HPDE6-E6E7 (cell line): ENCODE results near the gene CISTR.
"Not testable (repeated sequence)": the region's sequence is repeated elsewhere in the genome, so short reads cannot be mapped to it uniquely, and the experiment has no call there.

Experiments used
- DNase-seq: peaks from one replicate; pipeline ENCODE4 v3.0.0; 2011; ENCODE audit warnings: missing footprints; ENCODE audit errors: extremely low spot score

The CISTR gene

DNA sequence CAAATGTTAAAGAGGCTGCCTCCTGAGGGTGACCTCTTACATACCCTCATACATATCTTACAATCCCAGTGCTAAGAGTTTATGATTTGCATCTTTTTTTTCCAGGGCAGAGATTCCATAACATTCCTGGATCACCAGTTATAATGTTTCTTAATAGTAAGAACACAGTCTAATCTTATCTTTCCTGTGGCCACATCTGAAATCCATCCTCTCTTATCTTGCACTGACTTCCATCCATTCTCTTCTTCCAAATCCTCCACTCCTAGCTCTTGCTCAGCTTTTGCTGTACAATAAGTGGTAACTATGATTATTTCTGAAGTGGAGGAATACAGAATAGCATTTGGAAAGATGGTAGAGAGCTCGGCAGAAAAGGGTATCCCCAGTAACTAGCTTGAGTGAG, 30.8 kb downstream of the CISTR start:
- DNase-seq: no peak

DNA sequence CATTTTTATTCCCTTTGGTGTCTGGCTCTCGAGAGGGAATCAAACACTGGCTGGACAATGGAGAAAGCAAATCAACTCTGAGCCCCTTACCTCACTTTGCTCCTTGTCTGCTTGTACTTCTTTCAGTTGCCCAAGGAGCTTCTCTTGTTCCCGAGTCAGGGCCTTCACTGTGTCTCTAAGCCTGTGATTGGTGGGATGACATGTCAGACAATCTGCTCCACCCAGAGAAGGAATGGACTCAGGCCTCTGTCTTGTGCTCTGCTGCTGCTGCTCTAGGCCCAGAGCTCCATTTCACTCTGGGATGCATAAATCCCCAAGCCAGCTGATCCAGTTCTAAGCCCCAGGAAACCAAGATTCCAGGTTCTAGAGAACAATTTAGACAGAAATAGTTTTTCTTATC, 32.1 kb downstream of the CISTR start:
- no peak for DNase-seq

DNA sequence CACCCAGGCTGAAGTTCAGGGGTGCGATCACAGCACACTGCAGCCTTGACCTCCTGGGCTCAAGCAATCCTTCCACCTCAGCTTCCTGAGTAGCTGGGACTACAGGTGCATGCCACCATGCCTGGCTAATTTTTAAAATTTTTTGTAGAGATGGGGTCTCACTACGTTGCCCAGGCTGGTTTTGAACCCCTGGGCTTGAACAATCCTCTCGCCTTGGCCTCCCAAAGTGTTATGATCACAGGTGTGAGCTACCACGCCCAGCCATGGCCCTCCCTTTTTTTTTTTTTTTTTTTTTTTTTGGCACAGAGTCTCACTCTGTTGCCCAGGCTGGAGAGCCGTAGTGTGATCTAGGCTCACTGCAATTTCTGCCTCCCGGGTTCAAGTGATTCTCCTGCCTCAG, 33.2 kb downstream of the CISTR start:
- DNase-seq: not testable (repeated sequence)

DNA sequence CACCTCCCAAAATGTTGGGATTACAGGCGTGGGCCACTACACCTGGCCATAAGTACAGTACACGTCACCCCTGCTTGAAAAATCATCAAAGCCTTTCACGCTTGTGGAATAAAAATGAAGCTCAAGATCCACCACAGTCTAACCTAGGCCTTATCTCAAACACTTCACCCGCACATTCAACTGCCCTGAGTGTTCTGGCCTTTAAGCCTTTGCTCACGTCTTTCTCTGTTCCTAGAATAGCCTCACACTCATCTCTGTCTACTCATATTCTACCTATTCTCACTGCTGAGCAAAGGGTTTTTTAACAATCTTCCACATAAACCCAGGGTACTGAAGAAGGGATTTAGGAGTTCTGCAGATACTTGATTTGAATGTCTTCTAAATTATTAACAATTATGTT, 34.5 kb downstream of the CISTR start:
- no peak for DNase-seq

DNA sequence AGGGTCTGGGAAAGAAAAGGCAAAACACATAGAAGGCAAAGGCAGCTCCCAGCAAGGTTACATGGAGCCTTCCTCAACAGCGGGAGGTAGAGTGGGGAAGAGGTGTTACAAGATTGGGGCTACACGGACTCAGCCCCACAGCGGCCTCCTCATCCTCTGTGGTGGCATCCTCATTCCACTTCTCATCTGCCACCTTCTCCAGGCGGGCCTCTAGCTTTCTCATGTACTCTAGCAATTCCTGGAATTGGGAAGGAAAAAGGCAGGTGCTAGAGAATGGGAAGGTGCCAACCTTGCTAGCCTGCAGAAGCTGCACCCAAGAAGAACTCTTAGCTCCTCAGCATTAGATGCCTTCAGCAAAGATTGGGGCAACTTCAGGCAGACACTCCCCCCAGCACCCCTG, 37.8 kb downstream of the CISTR start:
- DNase-seq: no peak

DNA sequence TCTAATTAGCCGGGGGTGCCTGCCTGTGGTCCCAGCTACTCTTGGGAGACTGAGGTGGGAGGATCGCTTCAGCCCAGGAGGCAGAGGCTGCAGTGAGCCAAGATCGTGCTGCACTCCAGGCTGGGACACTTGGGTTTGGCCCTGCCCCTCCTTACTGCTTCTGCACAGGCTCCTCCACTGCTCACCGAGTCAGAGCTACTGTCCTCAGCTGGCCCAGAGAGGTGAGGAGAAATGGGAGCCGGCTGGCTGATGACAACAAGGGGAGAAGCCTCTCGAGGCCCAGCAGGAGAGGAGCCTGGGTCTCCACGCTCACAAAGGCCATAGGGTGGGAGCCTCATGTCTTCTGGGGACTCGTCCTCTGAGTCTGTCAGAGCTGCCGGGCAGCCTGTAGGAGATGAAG, 38.3 kb downstream of the CISTR start:
- DNase-seq: no peak

DNA sequence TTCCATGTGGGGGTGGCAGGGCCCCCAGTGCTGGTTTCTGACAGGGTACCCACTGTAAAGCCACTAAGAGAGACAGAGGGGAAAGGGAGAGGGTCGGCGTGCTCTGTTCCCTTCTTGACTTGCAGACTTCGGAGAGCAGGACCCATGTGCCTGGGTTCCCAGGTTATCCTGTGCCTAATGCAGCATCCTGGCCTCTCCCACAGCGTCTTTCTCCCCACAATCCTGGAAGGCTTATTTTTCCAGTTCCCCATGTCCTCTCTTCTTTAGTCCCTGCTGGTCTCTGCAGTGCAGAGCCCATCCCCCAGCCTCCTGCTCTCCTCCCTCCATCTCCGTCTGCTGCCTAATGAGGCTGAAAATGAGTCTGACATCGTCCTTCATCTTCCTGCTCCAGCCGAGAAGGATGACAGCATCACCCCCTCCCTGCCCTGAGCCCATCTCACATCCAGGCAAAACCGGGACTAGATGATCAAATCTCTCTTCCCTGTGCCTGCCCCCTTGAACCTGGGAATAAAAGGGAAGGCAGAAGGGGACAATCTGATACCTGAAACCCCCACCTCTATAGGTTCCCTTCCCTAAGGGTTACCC, 39.6 kb downstream of the CISTR start:
- no peak for DNase-seq

DNA sequence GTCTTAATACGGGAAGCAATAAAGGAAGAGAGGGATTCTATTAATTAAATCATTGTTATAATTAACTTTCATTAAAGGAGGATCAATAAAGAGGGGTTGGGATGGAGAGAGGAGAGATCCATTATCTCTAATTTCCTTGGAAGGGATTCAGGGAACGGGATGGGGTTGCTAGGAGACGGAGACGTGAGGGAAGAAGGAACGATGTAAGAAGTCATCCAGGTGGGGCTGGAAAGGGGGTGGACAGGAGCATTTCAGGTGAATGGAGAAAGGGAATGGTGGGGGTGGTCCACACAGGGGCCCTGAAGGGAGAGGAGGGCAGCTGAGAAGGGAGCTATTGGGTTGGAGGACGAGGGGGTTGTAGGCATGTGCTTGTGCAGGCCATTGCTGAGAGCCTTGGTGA, 41.7 kb downstream of the CISTR start:
- no peak for DNase-seq

DNA sequence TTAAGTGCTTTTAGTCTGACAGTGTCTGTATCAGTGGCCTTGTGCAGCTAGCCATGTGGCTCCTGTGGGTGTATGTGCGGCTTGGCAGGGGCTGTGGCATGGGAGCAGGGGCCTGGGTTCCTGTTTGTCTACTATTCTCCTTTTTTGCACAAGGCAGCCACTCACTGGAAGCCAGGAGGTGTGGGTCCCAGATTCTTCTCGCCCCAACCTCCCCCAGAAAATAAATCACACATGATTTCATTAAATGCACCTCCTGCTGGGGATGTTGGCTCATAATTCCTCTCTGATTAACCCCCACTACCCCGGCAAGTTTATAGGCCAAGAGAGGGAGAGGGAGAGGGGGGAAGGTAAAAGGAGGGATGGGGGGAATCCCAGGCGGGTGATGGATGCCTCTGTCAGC, 42.1 kb downstream of the CISTR start:
- DNase-seq: no peak

DNA sequence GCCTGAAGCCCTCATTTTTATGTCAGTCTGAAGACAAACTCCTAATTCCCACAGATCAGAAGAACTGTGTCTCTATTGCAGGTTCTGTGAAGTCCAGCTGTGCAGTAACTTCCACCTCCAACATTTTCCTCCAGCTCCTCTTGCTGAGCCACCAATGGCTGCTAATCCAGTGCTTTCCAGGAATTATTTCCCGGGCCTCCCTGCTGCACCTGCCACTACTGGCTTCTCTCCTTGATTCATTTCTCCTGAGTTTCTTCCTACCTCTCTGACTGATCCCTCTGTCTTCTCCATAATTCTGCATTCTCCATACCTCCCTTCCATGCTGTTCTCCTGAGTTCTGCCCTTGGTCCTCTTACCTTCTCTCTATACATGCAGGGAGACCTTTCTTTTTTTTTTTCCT, 45.7 kb downstream of the CISTR start:
- no peak for DNase-seq

DNA sequence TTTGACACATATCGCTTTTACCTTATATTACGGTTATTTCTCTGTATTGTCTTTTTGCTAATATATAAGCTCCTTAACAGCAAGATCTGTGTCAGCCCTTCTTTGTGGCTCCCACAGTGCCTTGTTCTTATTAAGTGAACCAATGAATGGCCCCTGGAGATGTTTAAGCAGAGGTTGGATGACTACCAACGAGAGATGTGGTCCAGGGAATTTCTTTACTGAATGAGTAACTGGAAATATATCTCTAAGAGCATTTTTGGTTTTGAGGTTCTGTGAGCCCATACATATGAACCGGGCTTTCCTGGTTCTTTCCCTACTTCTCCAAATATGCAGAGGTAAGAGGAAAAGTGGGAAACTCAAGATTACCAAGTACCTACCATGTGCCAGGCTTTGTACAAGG, 48.0 kb downstream of the CISTR start:
- no peak for DNase-seq

DNA sequence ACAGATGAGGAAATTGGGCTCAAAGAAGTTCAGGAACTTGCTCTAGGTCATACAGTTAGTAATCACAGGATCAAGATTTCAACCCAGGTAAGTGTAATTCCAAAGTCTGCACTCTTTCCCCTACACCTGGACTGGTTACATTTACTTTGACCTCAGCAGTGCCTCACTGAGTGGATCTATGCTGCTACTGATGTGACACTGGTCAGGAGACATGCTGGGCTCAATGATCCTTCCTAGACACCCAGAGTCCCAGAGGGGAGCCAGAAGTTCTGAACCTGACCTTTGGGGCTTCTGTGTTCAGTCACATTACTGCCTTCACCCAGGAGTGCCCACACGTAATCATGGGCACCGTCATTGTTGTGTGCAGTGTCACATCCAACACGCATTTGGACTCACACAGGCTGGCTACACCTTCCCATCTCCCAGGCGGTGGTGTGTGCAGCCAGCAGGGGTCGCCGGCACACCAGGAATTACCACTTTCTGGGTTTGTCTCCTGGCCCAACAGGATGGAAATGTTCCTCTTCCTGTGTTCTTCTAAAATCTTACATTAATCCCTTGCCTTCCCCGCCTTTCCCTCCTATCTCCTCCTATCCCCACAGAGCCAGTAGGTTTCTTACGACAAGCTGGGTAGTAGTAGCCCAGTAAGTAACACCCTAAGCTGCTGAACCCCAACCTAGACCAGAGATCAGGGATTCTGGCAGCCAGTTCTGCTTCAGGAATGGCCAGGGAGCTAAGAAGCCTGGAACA, 50.1 kb downstream of the CISTR start:
- peak; percentile 63 for DNase-seq

DNA sequence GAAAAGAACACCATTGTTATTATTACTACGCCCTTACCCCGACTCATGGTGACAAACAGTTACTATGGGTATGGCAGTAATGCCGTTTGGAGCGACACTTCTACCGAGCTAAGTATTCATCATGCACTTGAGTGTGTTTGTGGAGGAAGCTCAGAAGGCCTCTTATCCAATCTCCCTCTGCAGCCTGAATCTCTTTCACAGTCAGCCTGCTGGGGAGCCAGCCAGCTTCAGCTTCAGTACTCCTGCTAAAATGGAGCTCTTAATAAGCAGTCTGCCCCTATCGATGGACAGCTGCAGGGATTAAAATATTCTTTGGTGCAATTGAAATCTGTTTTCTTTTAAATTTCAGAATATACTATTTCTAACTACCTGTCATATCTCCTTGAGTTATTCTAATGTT, 51.2 kb downstream of the CISTR start:
- no peak for DNase-seq

DNA sequence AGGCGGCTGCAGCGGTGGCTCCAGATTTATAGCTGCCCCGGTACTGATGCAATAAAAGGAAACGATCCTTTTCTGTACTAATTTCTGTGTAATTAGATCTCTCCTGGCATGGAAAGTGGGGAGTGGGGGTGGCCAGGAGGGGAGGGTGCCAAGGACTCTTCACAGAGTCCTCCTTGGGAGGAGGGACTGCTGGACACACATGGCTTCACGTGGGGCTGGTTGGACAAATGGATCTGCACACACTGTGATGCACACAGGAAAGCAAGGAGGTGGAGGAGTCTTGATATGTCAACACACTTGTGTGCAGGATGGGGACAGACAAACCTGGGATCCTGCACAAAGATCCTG, 52.1 kb downstream of the CISTR start:
- DNase-seq: no peak

DNA sequence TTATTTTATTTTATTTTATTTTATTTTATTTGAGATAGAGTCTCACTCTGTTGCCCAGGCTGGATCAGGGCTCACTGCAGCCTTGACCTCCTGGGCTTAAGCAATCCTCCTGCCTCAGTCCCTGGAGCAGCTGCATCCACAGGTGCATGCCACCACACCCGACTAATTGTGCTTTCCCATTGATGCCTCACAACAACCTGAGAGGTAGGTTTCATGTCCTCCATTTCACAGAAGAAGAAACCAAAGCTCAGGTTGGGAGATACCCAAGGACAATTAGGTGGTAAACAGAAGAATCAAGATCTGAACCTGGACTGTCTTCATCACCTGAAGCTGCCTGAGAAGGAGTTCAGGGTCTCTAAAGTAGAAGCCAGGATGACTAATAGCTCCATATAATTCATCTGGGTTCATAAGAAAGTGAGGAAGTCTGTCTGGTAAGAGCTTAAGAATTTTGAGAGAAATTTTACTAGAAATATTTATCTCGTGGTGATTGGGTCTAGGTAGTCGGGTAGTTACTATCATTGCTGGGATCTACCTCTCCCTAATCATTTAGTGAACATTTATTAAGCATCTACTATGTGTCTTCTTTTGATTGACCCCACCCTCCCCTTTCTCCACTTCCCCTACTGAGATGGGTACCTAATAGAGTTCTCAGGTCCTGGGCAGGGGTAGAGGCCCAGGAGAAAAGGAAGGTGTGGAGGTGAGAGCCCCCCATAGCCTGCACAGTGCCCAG, 52.7 kb downstream of the CISTR start:
- no peak for DNase-seq

DNA sequence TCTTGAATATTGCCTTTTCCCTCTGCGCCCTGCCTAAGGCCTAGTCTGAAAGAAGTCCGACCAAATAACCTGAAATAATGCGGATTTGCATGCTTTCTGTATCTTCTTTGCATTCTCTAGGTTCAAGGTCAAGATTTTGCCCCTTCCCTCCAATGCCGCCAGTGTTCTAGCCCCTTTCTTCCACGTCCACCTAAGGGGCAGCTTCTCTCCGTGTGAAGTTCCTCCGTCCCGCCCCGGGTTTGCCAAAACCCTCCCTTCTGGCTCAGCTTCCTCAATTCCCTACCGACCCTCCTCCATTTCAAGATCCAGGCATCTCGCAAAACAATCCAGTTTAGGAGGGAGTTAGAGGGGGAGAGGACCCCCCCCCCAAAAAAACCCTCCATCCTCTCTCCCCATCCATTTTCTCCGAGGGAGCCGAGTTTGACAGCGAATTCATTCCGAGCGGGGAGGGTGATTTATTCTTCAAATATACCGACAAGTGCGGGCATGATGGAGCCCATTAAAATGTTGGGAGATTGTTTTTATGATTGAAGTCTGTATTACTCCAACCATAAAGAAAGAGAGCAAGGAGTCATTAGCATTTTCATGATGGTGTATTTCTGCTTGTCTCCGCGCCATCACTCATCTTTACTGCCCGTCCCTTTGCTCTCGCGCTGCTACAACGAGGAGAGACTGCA, 55.0 kb downstream of the CISTR start:
- DNase-seq: no peak
